ENCODE measurements around the gene SRPK3.

Gene SRPK3

GRCh38 chrX:153828723-153829548, 48.1 kb downstream of the SRPK3 start:
- peaks cover 5 to 69% (median 40%) of the 10 kb centered on the region in 11 experiments; a peak in 18 of 22 replicates for H3K9me3 ChIP-seq (replicated peaks in 1 of 11)
- no peak for TF ChIP-seq Cebpa-rat (IDR thresholded peaks at IDR 0.05)
- H3K27me3 ChIP-seq, result peaks cover 80 to 99% (median 96%) of the 10 kb centered on the region in 11 experiments
- H3K4me1 ChIP-seq, result peaks cover 0 to 7% (median 5%) of the 10 kb centered on the region in 10 experiments; a peak in 8 of 20 replicates
- H3K4me3 ChIP-seq, result peak overlapping the region in 5 of 10 experiments; percentile 48 to 59 (median 58); a peak in 7 of 20 replicates
- peak overlapping the region in 8 of 11 experiments; percentile 61 to 77 (median 70); a peak in 10 of 22 replicates for H3K4me2 ChIP-seq
- H3K9ac ChIP-seq, result no peak overlapping the region
- no peak overlapping the region for H3K27ac ChIP-seq
- H4K20me1 ChIP-seq, result peaks cover 0 to 18% (median 5%) of the 10 kb centered on the region in 11 experiments; a peak in 6 of 22 replicates
- H3K36me3 ChIP-seq, result no peaks in the 10 kb centered on the region

GRCh38 chrX:153829549-153829798, 48.6 kb downstream of the SRPK3 start:
- peak overlapping the region; percentile 61 to 77 (median 68); a peak in 21 of 22 replicates for H3K4me2 ChIP-seq
- peaks cover 0 to 7% (median 5%) of the 10 kb centered on the region in 10 experiments; a peak in 8 of 20 replicates for H3K4me1 ChIP-seq

DNA sequence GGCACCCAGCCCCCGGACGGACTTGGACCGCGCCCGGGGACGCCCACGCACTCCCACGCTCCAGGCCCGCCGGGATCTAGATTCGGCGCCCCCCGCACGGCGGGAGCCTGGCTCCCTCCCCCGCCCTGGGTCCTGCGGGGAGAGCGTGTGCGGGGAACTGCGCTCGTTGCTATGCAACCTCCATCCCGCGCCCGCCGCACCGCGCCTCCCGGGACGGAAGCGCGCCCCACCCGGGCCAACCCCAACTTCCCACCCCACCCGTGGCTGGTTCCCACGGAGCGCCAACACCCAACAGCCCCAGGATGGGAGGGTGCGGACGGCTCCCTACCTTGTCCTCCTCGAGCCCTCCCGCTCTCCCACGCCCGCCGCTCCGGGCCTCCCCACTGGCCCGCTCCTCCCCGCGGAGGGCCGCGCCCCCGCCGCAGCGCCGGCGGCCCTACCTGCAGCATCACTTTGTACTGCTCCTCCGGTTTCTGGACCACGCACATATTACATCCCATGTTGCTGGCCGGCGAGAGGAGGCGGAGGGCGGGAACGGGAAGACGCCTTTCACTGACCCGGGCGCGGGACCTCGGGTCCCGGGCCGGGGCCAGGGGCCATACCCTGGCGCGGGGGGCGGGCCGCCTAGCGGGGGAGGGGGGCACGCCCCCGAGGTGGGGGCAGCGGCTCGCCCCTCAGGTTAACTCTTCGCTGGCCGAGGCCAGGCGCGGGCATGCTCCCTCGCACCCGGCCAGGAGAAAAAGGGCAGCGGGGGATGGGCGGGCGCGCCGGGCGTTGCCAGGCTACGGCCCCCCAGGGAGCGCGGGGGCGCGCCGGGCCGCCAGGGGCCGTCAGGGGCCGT, 49.2 kb downstream of the SRPK3 start, which contains the start of gene PDZD4:
TSS of gene PDZD4 (minus strand) at position 746 of the 841 bp plus-strand sequence. CDS start at position 500, 246 bp downstream.
- H3K4me2 ChIP-seq, result peak within 1 kb of the TSS; percentile 61 to 77 (median 68)
- TF ChIP-seq Cebpa-rat (IDR thresholded peaks at IDR 0.05), result no peak
- H3K4me3 ChIP-seq, result peak within 1 kb of the TSS; percentile 40 to 69 (median 56)
- H3K9me3 ChIP-seq (replicated peaks in 1 of 11), result peaks cover 5 to 80% (median 40%) of the 10 kb centered on the region in 11 experiments; a peak in 18 of 22 replicates
- H3K36me3 ChIP-seq, result no peaks in the 10 kb centered on the region
- peak within 1 kb of the TSS in 5 of 11 experiments; percentile 24 to 64 (median 48); a peak in 4 of 22 replicates for H3K9ac ChIP-seq
- H4K20me1 ChIP-seq, result peaks cover 0 to 14% (median 5%) of the 10 kb centered on the region in 11 experiments; a peak in 6 of 22 replicates
- H3K27me3 ChIP-seq, result peaks cover 87 to 99% (median 95%) of the 10 kb centered on the region in 11 experiments
- no peak within 1 kb of the TSS; a peak in 1 of 22 replicates for H3K27ac ChIP-seq
- peaks cover 0 to 7% (median 5%) of the 10 kb centered on the region in 10 experiments; a peak in 8 of 20 replicates for H3K4me1 ChIP-seq

More at GRCh38 chrX:153829549-153829798, 48.6 kb downstream of the SRPK3 start:
- Histone ChIP-seq H3K27me3 (peaks cover 84 to 99% (median 95%) of the 10 kb centered on the region in 11 experiments), H3K27ac (no peak overlapping the region), H3K9ac (no peak overlapping the region), H3K36me3 (no peaks in the 10 kb centered on the region), H4K20me1 (peaks cover 0 to 14% (median 5%) of the 10 kb centered on the region in 11 experiments; a peak in 6 of 22 replicates), H3K4me3 (peak overlapping the region; percentile 40 to 69 (median 56); a peak in 15 of 20 replicates), H3K9me3 (replicated peaks in 1 of 11) (peaks cover 5 to 75% (median 40%) of the 10 kb centered on the region in 11 experiments; a peak in 18 of 22 replicates)
- no peak for TF ChIP-seq Cebpa-rat (IDR thresholded peaks at IDR 0.05)

DNA sequence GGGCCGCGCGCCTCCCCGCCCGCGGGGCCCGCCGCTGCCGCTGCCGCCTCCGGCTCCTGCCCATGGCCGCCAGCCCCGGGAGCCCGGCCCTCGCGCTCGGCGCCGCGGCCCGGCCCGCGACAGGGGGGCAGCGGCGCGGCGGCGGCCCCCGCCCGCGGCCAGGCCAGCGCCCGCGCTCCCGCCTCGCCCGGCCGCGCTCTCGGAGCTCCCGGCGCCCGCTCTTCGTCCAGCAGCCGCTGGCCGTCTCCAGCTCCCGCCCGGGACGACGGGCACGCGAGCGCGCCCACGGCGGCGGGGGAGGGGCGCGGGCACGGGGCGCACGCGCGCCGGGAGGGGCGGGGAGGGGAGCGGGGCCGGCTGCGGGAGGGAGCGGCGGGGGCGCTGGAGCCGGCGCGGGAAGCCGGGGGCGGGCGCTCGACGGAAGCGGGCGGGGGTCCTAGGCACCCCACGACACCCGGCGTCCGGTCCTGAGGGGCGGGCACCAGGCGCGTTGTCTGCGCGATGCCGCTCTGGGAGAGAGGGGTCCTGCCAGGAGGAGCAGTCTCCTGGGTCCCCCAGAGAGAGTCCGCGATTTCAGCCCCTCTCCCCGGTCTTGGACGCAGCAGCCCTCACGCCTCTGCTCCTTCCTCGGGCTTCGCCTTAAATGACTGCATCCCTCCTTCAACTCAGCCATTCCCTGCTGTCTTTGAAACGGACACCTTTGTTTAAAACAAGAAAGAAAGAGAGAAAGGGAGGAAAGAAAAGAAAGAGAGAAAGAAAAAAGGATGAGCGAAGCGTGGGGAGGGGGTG, 50.0 kb downstream of the SRPK3 start:
- H3K9me3 ChIP-seq (replicated peaks in 1 of 11), result peaks cover 5 to 82% (median 40%) of the 10 kb centered on the region in 11 experiments; a peak in 18 of 22 replicates
- H3K36me3 ChIP-seq, result no peaks in the 10 kb centered on the region
- no peak overlapping the region; a peak in 1 of 22 replicates for H3K27ac ChIP-seq
- peak overlapping the region; percentile 40 to 69 (median 56) for H3K4me3 ChIP-seq
- H3K9ac ChIP-seq, result peak overlapping the region in 5 of 11 experiments; percentile 24 to 64 (median 48); a peak in 4 of 22 replicates
- peaks cover 0 to 14% (median 4%) of the 10 kb centered on the region in 11 experiments; a peak in 5 of 22 replicates for H4K20me1 ChIP-seq
- H3K27me3 ChIP-seq, result peaks cover 86 to 99% (median 95%) of the 10 kb centered on the region in 11 experiments
- H3K4me2 ChIP-seq, result peak overlapping the region; percentile 61 to 77 (median 68)
- H3K4me1 ChIP-seq, result peaks cover 0 to 7% (median 5%) of the 10 kb centered on the region in 10 experiments; a peak in 8 of 20 replicates
- no peak for TF ChIP-seq Cebpa-rat (IDR thresholded peaks at IDR 0.05)

DNA sequence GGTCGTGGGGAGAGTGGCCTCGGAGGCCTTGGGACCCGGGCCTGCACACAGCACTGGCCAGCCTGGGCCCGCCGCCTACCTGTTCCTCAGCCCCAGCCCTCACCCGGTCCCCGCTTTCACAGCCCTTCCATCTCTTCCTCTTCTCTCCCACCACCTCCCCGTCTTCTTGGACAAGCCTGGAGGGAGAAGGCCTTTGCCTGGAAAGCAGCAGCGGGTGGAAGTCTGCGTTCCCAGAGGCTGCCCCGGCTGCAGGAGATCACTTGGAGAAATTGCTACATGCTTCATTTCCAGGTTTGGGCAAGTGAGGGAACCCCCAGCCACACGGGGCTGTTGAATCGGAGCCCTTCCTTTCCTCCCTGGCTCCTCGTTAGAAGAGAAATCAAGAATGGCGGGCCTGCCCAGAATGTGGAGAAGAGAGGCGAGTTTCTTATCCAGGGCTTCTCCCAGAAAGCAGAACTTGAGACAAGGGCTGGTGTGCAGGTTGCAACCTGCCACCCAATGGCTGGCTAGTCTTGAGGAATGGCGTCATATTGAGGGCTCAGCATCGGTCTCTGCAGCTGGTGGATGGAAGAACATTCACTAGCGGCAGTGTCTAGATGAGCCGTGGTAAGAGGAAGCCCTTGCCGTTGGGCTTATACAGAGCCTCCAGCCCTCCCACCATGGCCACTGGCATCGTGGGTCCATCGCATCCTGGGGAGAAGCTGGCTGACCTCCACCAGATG, 50.7 kb downstream of the SRPK3 start:
- H3K27ac ChIP-seq, result no peak overlapping the region
- H3K36me3 ChIP-seq, result no peaks in the 10 kb centered on the region
- H4K20me1 ChIP-seq, result peaks cover 0 to 14% (median 5%) of the 10 kb centered on the region in 11 experiments; a peak in 6 of 22 replicates
- peaks cover 0 to 7% (median 5%) of the 10 kb centered on the region in 10 experiments; a peak in 8 of 20 replicates for H3K4me1 ChIP-seq
- H3K4me2 ChIP-seq, result peak overlapping the region in 5 of 11 experiments; percentile 31 to 74 (median 66); a peak in 5 of 22 replicates
- H3K4me3 ChIP-seq, result peak overlapping the region in 4 of 10 experiments; percentile 25 to 59 (median 55); a peak in 4 of 20 replicates
- peaks cover 83 to 99% (median 96%) of the 10 kb centered on the region in 11 experiments for H3K27me3 ChIP-seq
- H3K9me3 ChIP-seq (replicated peaks in 1 of 11), result peaks cover 5 to 76% (median 40%) of the 10 kb centered on the region in 11 experiments; a peak in 18 of 22 replicates
- H3K9ac ChIP-seq, result no peak overlapping the region
- TF ChIP-seq Cebpa-rat (IDR thresholded peaks at IDR 0.05), result no peak

GRCh38 chrX:153832728-153833127, 51.9 kb downstream of the SRPK3 start:
- peaks cover 82 to 99% (median 96%) of the 10 kb centered on the region in 11 experiments for H3K27me3 ChIP-seq
- no peaks in the 10 kb centered on the region for H3K36me3 ChIP-seq
- H3K9me3 ChIP-seq (replicated peaks in 1 of 11), result peaks cover 5 to 64% (median 40%) of the 10 kb centered on the region in 11 experiments; a peak in 18 of 22 replicates
- H4K20me1 ChIP-seq, result peaks cover 0 to 14% (median 5%) of the 10 kb centered on the region in 11 experiments; a peak in 6 of 22 replicates
- no peak overlapping the region for H3K4me3 ChIP-seq
- no peak overlapping the region for H3K27ac ChIP-seq
- no peak overlapping the region for H3K9ac ChIP-seq
- H3K4me2 ChIP-seq, result no peak overlapping the region
- peaks cover 0 to 7% (median 5%) of the 10 kb centered on the region in 10 experiments; a peak in 8 of 20 replicates for H3K4me1 ChIP-seq
- no peak for TF ChIP-seq Cebpa-rat (IDR thresholded peaks at IDR 0.05)
